Right lobe of liver (tissue), 4 donors: ENCODE measurements around the gene MARK3.

ENCODE experiments used
- CTCF ChIP-seq, 4 donors: fragments of 200-600 bp in 3 of 4; fragments of 450-650 bp in 1 of 4; IDR thresholded peaks; one replicate each; pipeline versions ENCODE4 v1.5.1 to v1.8.0; 2016 to 2022; ENCODE audit warnings: antibody characterized with exemption in 4 of 4, mild to moderate bottlenecking in 2 of 4
- POLR2A ChIP-seq: fragments of 450-650 bp; IDR thresholded peaks from one replicate; pipeline ENCODE4 v1.6.1; 2017; ENCODE audit warnings: antibody characterized with exemption, mild to moderate bottlenecking
- donor health status: DM: no; HTN: no; CAD: no.
- donor health status: DM: no; HTN: no; CAD: no.
- donor health status: DM: no; HTN: yes; CAD: no.

- TF ChIP-seq CTCF (IDR thresholded peaks at IDR 0.05) (no peak), POLR2A (no peak)
Measured at GRCh38 chr14:103524002-103524935, 139.1 kb downstream of the MARK3 start.
